GM23338 (cell line): ENCODE data around the gene ECM2.

ENCODE experiments used
- CTCF ChIP-seq, 2 experiments: fragments of 200-600 bp in 1 of 2; sonication (generic) in 1 of 2; conservative IDR thresholded peaks; 2 replicates each; pipeline versions ENCODE4 v1.5.1 to v1.6.1; 2016 to 2017; ENCODE audit warnings: antibody characterized with exemption in 2 of 2, low read depth in 2 of 2, mild to moderate bottlenecking in 2 of 2, moderate library complexity in 1 of 2
- EZH2phosphoT487 ChIP-seq: fragments of 200-600 bp; sonication (generic); IDR thresholded peaks from one replicate; pipeline ENCODE4 v1.8.1; 2018; ENCODE audit warnings: antibody characterized with exemption; ENCODE audit not compliant: unreplicated experiment

- no peak for TF ChIP-seq CTCF (conservative IDR thresholded peaks at IDR 0.05; ENCODE audit: low read depth in 2 of 2)
- TF ChIP-seq EZH2phosphoT487 = no peak
Observed at GRCh38 chr9:92486371-92486770, 49.4 kb downstream of the ECM2 start.
